HEK293 (cell line): Measurements from ENCODE around the gene ACTN4.

ENCODE experiments used
- CTCF ChIA-PET: fragments of 350-600 bp; formaldehyde crosslinking; extraction: SDS; loops from one replicate; lab custom pipeline; 2021; ENCODE audit warnings: antibody characterized with exemption; lab: Yijun Ruan, JAX
- POLR2A ChIA-PET: fragments of 300-600 bp; formaldehyde crosslinking; extraction: SDS; loops from one replicate; lab custom pipeline; 2020; ENCODE audit warnings: antibody characterized with exemption, inconsistent platforms; lab: Yijun Ruan, JAX
- H3K27ac ChIP-seq: fragments of 200-500 bp; sonication (Bioruptor generic); 2 replicates; pipeline ENCODE4 v1.5.1; 2014; ENCODE audit warnings: low read depth, low read length, control low read depth, inconsistent platforms; ENCODE audit errors: extremely low read depth
- H3K36me3 ChIP-seq, 2 experiments: fragments of 200-500 bp in 1 of 2; sonication (Bioruptor generic) in 1 of 2; 1 replicate in 1 of 2; 2 replicates in 1 of 2; pipeline ENCODE4 v1.5.1; 2014 to 2017; ENCODE audit warnings: inconsistent platforms in 2 of 2, low read length in 2 of 2; ENCODE audit not compliant: control insufficient read depth in 2 of 2, insufficient read depth in 1 of 2
- H3K4me1 ChIP-seq: fragments of 200-500 bp; sonication (Bioruptor generic); 2 replicates; pipeline ENCODE4 v1.5.1; 2014; ENCODE audit warnings: mild to moderate bottlenecking, low read length, inconsistent platforms; ENCODE audit not compliant: control insufficient read depth, insufficient read depth
- H3K4me3 ChIP-seq: 2 replicates; pipeline ENCODE4 v1.5.1; 2011; ENCODE audit warnings: low read depth, mild to moderate bottlenecking, control low read depth, low read length, moderate library complexity
- H3K9me3 ChIP-seq: fragments of 200-500 bp; sonication (Bioruptor generic); 2 replicates; pipeline ENCODE4 v1.5.1; 2014; ENCODE audit warnings: low read depth, low read length, inconsistent platforms; ENCODE audit not compliant: control insufficient read depth, insufficient read depth
- FEZF1 ChIP-seq: fragments of 450-650 bp; formaldehyde crosslinking; IDR thresholded peaks from 2 replicates; pipeline ENCODE4 v1.5.1; 2016; ENCODE audit warnings: missing biosample characterization, missing genetic modification characterization
- HOXA7 ChIP-seq: sonication (generic); formaldehyde crosslinking; IDR thresholded peaks from 2 replicates; pipeline ENCODE4 v1.8.1; 2022; ENCODE audit warnings: missing genetic modification reagents, borderline replicate concordance
- PBX3 ChIP-seq: sonication (generic); formaldehyde crosslinking; IDR thresholded peaks from 2 replicates; pipeline ENCODE4 v1.8.1; 2022; ENCODE audit warnings: mild to moderate bottlenecking, moderate library complexity, missing genetic modification reagents
- PRDM10 ChIP-seq: fragments of 450-650 bp; formaldehyde crosslinking; IDR thresholded peaks from 2 replicates; pipeline ENCODE4 v1.5.1; 2016; ENCODE audit warnings: missing biosample characterization, missing genetic modification characterization
- PRDM4 ChIP-seq: fragments of 450-650 bp; formaldehyde crosslinking; IDR thresholded peaks from 2 replicates; pipeline ENCODE4 v1.5.1; 2017; ENCODE audit warnings: missing biosample characterization, missing genetic modification characterization
- ZBTB10 ChIP-seq: fragments of 450-650 bp; formaldehyde crosslinking; IDR thresholded peaks from 2 replicates; pipeline ENCODE4 v1.5.1; 2016; ENCODE audit warnings: missing biosample characterization, missing genetic modification characterization
- ZBTB17 ChIP-seq: fragments of 450-650 bp; formaldehyde crosslinking; IDR thresholded peaks from 2 replicates; pipeline ENCODE4 v1.5.1; 2016; ENCODE audit warnings: missing biosample characterization, missing genetic modification characterization
- ZNF133 ChIP-seq: fragments of 450-650 bp; formaldehyde crosslinking; IDR thresholded peaks from 2 replicates; pipeline ENCODE4 v1.5.1; 2016; ENCODE audit warnings: missing biosample characterization, missing genetic modification characterization
- ZNF140 ChIP-seq: fragments of 450-650 bp; formaldehyde crosslinking; IDR thresholded peaks from 2 replicates; pipeline ENCODE4 v1.5.1; 2016; ENCODE audit warnings: missing biosample characterization, missing genetic modification characterization
- ZNF169 ChIP-seq: fragments of 450-650 bp; formaldehyde crosslinking; IDR thresholded peaks from 2 replicates; pipeline ENCODE4 v1.5.1; 2016; ENCODE audit warnings: missing biosample characterization, missing genetic modification characterization
- ZNF214 ChIP-seq: fragments of 450-650 bp; formaldehyde crosslinking; IDR thresholded peaks from 2 replicates; pipeline ENCODE4 v1.5.1; 2017; ENCODE audit warnings: missing biosample characterization, mild to moderate bottlenecking, missing genetic modification characterization, borderline replicate concordance
- ZNF501 ChIP-seq: fragments of 450-650 bp; formaldehyde crosslinking; IDR thresholded peaks from 2 replicates; pipeline ENCODE4 v1.5.1; 2016; ENCODE audit warnings: missing biosample characterization, missing genetic modification characterization
- ZNF549 ChIP-seq: fragments of 450-650 bp; IDR thresholded peaks from 2 replicates; pipeline ENCODE4 v1.5.1; 2018; ENCODE audit warnings: missing biosample characterization, missing genetic modification characterization, mild to moderate bottlenecking, inconsistent platforms, moderate library complexity
- ZNF610 ChIP-seq: fragments of 450-650 bp; formaldehyde crosslinking; IDR thresholded peaks from 2 replicates; pipeline ENCODE4 v1.5.1; 2016; ENCODE audit warnings: missing biosample characterization, missing genetic modification characterization, borderline replicate concordance
- ZNF639 ChIP-seq: fragments of 450-650 bp; formaldehyde crosslinking; IDR thresholded peaks from 2 replicates; pipeline ENCODE4 v1.5.1; 2016; ENCODE audit warnings: missing biosample characterization, missing genetic modification characterization
- ZNF701 ChIP-seq: fragments of 450-650 bp; formaldehyde crosslinking; IDR thresholded peaks from 2 replicates; pipeline ENCODE4 v1.5.1; 2016; ENCODE audit warnings: missing biosample characterization, missing genetic modification characterization
- ZNF707 ChIP-seq: fragments of 450-650 bp; formaldehyde crosslinking; IDR thresholded peaks from 2 replicates; pipeline ENCODE4 v1.5.1; 2016; ENCODE audit warnings: missing biosample characterization, missing genetic modification characterization

The ACTN4 gene

GRCh38 chr19:38727306-38727867 is 79.9 kb downstream of the ACTN4 start:
- H3K36me3 ChIP-seq, result peaks cover 83 to 84% of the 10 kb centered on the region in 2 experiments

GRCh38 chr19:38727868-38728660 is 80.6 kb downstream of the ACTN4 start:
- Histone ChIP-seq H3K36me3 (peaks cover 77% of the 10 kb centered on the region in 2 experiments), H3K4me3 (no peak overlapping the region), H3K27ac (peak overlapping the region; percentile 37; the same call in 1 of the 2 replicates), H3K4me1 (no peaks in the 10 kb centered on the region), H3K9me3 (no peaks in the 10 kb centered on the region)
- ChIA-PET CTCF (interaction anchor here (0.5 to 1.1 kb wide), 10 partner anchors 9 to 440 kb away, joined by 3 to 5 read pairs (median 3); partner anchors contain the start of genes MRPS12 and SARS2), POLR2A (interaction anchor here (0.6 to 1.4 kb wide), 3 partner anchors 45 to 90 kb away, joined by 3 to 6 read pairs (median 4); partner anchors contain the start of gene ACTN4)
- TF ChIP-seq ZNF639 (tag by site-specific recombination), result no peak
- TF ChIP-seq ZNF169 (tag by site-specific recombination), result no peak
- TF ChIP-seq ZNF133, result no peak
- no peak for TF ChIP-seq ZNF707 (tag by site-specific recombination)
- TF ChIP-seq ZBTB10, result no peak
- no peak for TF ChIP-seq ZNF701 (tag by site-specific recombination)
- TF ChIP-seq HOXA7 (CRISPR knock-in tag), result no peak
- no peak for TF ChIP-seq ZNF549
- no peak for TF ChIP-seq PBX3 (CRISPR knock-in tag)
- no peak for TF ChIP-seq ZNF610 (tag by site-specific recombination)
- TF ChIP-seq ZBTB17 (tag by site-specific recombination), result peak; percentile 40; the same call in 1 of the 2 replicates
- no peak for TF ChIP-seq PRDM4 (tag by site-specific recombination)
- no peak for TF ChIP-seq ZNF140 (tag by site-specific recombination)
- no peak for TF ChIP-seq ZNF501 (tag by site-specific recombination)
- no peak for TF ChIP-seq ZNF214 (tag by site-specific recombination)

More at GRCh38 chr19:38727306-38727867, 79.9 kb downstream of the ACTN4 start:
- POLR2A ChIA-PET, result interaction anchor here (0.7 to 2.0 kb wide), 2 partner anchors 89 to 203 kb away, joined by 3 to 5 read pairs; partner anchors contain the start of genes MRPS12 and SARS2
- TF ChIP-seq FEZF1 (tag by site-specific recombination), result no peak
- TF ChIP-seq PRDM10 (tag by site-specific recombination), result peak; percentile 48
- 0 out of 2 replicates have a peak overlapping the region, but pooled peaks have one; percentile 24 for H3K27ac ChIP-seq
- CTCF ChIA-PET, result interaction anchor here (0.5 to 1.1 kb wide), 3 partner anchors 74 to 203 kb away, joined by 3 read pairs; partner anchors contain the start of genes MRPS12 and SARS2
- H3K4me3 ChIP-seq, result no peak overlapping the region
- no peaks in the 10 kb centered on the region for H3K9me3 ChIP-seq
- no peaks in the 10 kb centered on the region for H3K4me1 ChIP-seq
